ENCODE results near the gene ST7L.

The ST7L gene

GRCh38 chr1:112509660-112510178 lies 109.2 kb downstream of the ST7L start:
- TF ChIP-seq CTCF (IDR thresholded peaks at IDR 0.05; ENCODE audit: control insufficient read depth, insufficient read depth, low read depth, low read length, missing control alignments), result no peak
- no peak for DNase-seq (ENCODE audit: low read depth)
- no peak overlapping the region for H3K4me3 ChIP-seq (ENCODE audit: control insufficient read depth, low read depth, low read length)

GRCh38 chr1:112509005-112509659 lies 109.8 kb downstream of the ST7L start:
- DNase-seq (ENCODE audit: low read depth), result no peak
- H3K4me3 ChIP-seq (ENCODE audit: control insufficient read depth, low read depth, low read length), result peak overlapping the region; percentile 50
- TF ChIP-seq CTCF (IDR thresholded peaks at IDR 0.05; ENCODE audit: control insufficient read depth, insufficient read depth, low read depth, low read length, missing control alignments), result no peak

DNA sequence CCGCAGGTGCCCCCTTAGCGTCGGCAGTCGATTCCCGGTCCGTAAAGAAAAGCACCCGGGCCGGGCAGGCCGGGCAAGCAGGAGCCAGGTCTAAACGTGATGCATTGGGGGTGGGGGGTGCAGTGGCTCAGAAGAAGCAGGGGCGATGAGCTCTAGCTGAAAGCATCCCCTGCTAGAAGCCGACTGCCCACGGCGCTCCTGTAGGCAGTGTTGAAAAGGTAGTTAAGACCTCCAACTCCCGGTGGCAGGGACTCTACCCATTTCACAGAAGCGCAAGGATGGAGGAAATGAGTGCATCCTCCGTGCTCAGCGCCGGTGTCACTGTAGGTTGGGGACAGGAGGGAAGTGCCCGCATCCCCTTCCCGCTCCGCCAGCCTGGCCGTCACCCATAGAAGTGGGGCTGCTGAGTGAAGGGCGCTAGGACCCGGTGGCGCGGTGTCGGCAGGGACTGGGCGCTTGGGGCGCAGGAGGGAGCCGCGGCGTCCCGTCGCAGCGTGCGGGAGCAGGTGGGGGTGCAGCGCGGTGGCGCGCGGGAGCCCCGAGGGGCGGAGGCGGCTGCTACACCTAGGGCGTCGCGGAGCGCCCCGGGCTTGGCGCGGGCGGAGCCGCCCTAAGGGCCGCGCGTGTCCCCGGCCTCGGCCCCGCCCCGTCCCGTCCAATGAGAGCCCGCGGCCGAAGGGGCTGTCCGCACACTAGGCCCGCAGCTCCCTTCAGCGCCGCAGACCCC lies 110.5 kb downstream of the ST7L start, which contains the start of gene WNT2B:
Gene WNT2B, plus strand, starts transcription at position 688 of the 727 bp plus-strand sequence. CDS start 298 bp downstream, outside the sequence.
- DNase-seq (ENCODE audit: low read depth), result no peak

GRCh38 chr1:112507921-112508277 lies 111.0 kb downstream of the ST7L start:
- H3K4me3 ChIP-seq (ENCODE audit: control insufficient read depth, low read depth, low read length), result peak overlapping the region; percentile 50
- DNase-seq (ENCODE audit: low read depth), result no peak
- TF ChIP-seq CTCF (IDR thresholded peaks at IDR 0.05; ENCODE audit: control insufficient read depth, insufficient read depth, low read depth, low read length, missing control alignments), result no peak

More for the DNA sequence above, 110.5 kb downstream of the ST7L start, which contains the start of gene WNT2B:
- TF ChIP-seq CTCF (IDR thresholded peaks at IDR 0.05; ENCODE audit: control insufficient read depth, insufficient read depth, low read depth, low read length, missing control alignments), result no peak
- H3K4me3 ChIP-seq (ENCODE audit: control insufficient read depth, low read depth, low read length), result peak within 1 kb of the TSS; percentile 50

DNA sequence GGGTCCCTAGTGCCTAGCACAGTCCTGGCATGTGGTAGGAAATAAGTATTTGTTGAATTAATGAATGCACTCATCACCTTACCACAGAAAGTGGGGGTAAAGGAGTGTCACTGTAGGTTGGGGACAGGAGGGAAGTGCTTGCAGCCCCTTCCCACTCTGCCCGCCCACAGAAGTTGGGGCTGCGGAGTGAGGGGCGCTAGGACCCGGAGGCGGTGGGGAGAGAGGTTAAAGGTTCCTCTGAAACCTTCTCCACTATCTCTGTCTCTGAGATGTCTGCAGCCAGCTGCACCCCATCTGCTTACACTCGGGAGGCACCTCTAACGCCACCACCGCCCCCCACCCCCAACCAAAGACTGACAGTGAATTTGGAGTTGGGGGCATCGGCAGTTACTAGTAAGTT lies 111.6 kb downstream of the ST7L start:
- H3K4me3 ChIP-seq (ENCODE audit: control insufficient read depth, low read depth, low read length), result no peak overlapping the region
- TF ChIP-seq CTCF (IDR thresholded peaks at IDR 0.05; ENCODE audit: control insufficient read depth, insufficient read depth, low read depth, low read length, missing control alignments), result no peak
- DNase-seq (ENCODE audit: low read depth), result no peak

GRCh38 chr1:112506731-112507130 lies 112.2 kb downstream of the ST7L start:
- no peak for TF ChIP-seq CTCF (IDR thresholded peaks at IDR 0.05; ENCODE audit: control insufficient read depth, insufficient read depth, low read depth, low read length, missing control alignments)
- H3K4me3 ChIP-seq (ENCODE audit: control insufficient read depth, low read depth, low read length), result no peak overlapping the region
- DNase-seq (ENCODE audit: low read depth), result no peak
